Pons (tissue), 1 donor: ENCODE measurements around the gene TBC1D17.

Source experiments
- DNase-seq: peaks from one replicate; pipeline ENCODE4 v3.0.0-alpha.2; 2016; ENCODE audit warnings: low spot score

The TBC1D17 gene

DNA sequence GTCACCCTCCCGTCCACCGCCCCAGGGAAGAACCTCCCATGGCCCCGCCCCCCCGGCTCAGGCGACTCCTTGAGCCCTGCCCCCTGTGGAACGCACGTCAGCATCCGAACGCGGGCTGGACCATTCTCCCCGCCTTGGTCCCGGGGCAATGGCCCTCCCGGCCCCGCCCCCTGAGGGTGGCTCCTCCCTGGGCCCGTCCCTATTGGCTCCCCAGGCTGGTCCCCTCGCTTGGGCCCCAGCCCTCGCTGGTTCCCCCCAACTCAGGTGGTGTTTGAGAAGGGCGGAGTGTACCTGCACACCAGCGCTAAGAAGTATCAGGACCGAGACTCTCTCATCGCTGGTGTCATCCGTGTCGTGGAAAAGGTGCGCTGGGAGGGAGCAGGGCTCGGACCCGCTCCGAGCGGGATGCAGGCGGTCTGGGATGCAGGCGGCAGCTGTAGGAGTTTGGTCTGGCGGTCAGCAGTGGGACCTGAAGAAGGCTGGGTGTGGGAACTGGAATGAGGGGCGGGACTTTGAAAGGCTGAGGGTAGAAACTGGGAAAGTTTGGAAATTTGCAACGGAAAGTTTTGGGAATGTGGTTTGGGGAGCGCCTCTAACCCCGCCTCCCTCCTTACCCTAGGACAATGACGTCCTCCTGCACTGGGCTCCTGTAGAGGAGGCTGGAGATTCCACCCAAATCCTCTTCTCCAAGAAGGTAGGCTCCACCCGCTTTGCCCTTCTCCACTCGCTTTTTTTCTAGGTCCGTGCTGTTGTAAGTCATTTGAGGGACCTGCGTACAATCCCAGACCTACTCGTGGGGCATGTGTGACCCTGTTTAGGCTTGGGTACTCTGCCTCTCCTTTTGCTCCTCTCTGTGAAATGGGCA is 609 bp downstream of the TBC1D17 start:
- peak; percentile 96 for DNase-seq

GRCh38 chr19:49878744-49879070 is 1.2 kb downstream of the TBC1D17 start:
- DNase-seq, result no peak

- DNase-seq, result no peak
These were observed 1.9 kb downstream of the TBC1D17 start for GRCh38 chr19:49879243-49879963.

GRCh38 chr19:49880162-49880869 is 2.8 kb downstream of the TBC1D17 start:
- DNase-seq, result no peak

- DNase-seq, result no peak
These were observed 3.7 kb downstream of the TBC1D17 start for GRCh38 chr19:49881186-49881585.

- DNase-seq, result no peak
These were observed 4.3 kb downstream of the TBC1D17 start for GRCh38 chr19:49881672-49882394.

DNA sequence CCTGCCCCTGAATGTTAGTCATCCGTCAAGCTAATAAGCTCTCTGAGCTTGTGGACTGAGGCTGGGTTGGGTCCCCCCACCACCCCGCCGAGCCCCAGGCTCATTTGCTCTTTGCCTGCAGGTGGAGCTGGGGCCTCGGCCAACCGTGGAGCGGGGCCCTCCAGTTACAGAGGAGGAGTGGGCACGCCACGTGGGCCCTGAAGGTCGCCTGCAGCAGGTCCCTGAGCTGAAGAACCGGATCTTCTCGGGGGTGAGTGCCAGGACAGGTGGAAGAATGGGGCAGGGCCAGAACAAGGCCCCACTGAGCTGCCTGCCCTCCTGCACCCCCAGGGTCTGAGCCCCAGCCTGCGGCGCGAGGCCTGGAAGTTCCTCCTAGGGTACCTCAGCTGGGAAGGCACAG is 5.1 kb downstream of the TBC1D17 start:
- no peak for DNase-seq

GRCh38 chr19:49883094-49883493 is 5.6 kb downstream of the TBC1D17 start:
- DNase-seq, result no peak

DNA sequence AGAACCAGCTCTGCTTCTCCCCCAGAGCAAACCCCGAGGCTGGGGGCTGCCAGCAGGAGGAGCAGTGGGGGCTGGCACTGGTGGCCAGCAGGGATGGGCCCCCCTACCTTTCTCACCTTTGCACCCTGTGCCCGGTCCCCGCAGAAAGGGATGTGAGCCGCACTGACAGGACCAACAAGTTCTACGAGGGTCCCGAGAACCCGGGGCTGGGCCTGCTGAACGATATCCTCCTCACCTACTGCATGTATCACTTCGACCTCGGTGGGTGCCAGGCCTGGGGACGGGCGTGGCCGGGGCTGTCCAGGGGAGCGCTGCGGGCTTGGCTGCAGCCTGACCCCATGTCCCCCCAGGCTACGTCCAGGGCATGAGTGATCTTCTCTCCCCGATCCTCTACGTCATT is 6.6 kb downstream of the TBC1D17 start:
- DNase-seq, result no peak

- no peak for DNase-seq
These were observed 7.3 kb downstream of the TBC1D17 start for GRCh38 chr19:49884760-49885159.

DNA sequence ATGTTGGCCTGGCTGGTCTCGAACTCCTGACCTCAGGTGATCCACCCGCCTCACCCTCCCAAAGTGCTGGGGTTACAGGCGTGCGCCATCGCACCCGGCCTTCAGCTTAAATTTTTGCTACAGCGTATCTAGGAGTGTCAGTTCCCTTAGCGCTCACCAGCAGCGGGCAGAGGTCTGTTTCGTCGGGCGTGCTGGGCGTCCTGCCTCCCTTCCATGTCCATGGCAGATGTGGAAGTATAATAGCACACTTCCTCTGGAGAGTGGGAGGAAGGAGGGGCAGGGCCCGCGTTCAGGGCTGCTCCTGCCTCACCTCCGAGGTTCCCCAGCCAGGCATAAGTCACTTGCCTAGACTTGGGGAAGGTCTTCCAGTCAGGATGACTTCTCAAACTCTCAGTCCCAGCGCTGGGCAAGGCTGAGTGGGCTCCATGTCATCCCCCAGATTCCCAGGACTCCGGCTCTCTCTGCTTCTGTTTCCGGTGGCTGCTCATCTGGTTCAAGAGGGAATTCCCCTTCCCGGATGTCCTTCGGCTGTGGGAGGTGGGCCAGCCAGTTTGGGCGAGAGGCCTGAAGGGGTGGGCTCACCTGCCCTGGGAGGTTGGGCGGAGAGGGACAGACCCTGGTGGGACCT is 9.6 kb downstream of the TBC1D17 start:
- no peak for DNase-seq

DNA sequence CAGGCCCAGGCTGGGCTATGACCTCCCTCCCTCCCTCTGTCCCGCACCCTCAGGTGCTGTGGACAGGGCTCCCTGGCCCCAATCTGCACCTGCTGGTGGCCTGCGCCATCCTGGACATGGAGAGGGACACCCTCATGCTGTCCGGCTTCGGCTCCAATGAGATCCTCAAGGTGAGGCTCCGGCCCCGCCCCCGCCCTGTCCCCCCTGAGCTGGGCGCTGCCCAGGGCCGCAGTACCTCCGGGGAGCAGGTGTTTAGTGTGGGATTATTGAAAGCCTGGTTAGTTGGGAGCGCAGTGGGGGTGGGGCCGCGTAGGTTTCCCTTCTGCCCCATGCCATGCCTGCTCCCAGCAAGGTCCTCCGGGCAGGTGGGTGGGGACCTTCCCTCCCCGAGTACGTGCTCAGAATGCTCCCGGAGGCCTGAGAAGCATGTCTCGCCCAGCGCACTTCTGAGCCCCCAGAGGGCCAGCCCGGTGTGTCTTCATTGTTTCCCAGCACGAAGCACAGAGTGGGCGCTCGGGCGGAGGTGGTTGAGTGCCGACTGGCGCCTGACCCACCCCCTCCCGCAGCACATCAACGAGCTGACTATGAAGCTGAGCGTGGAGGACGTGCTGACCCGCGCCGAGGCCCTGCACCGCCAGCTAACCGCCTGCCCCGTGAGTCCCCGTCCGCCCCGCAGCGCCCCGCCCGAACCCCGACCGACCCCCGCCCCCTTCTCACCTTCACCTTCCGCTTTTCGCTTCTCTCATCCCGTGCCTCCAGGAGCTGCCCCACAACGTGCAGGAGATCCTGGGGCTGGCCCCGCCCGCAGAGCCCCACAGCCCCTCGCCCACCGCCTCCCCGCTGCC is 10.4 kb downstream of the TBC1D17 start:
- DNase-seq, result no peak

GRCh38 chr19:49888510-49888824 is 11.0 kb downstream of the TBC1D17 start:
- DNase-seq, result no peak

- no peak for DNase-seq
These were observed 11.7 kb downstream of the TBC1D17 start for GRCh38 chr19:49889038-49889686.

DNA sequence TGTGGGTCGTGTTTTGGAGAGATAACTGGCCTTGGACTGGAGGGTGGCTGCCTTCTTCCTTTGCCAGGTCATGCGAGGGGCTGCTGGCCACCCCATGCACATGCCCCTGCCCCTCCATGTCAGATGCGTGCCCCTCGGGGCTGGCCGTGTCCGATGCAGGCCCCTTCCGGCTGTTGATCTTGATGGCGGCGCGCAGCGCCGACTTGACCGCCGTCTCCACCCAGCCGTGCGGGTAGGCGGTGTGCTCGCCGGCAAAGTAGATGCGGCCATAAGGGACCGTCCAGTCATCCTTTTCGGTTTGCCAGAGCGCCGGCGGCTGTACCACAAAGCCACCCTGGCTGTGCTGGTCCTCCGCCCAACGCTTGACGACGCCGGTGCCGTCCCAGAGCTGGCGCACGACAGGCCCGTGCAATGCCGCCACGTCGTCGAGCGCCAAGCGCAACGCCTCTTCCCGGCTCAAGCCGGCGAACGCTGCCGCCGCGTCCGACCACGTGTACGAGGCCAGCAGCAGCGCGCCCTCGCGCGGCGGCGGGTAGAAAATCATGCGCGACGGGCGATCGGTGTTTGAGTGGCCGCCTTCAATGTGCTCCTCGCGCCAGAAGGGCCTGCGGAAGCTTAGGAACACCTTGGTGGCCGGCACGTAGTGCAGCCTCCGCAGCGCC is 12.3 kb downstream of the TBC1D17 start:
- DNase-seq, result peak; percentile 35

GRCh38 chr19:49890349-49891311 is 13.1 kb downstream of the TBC1D17 start:
- DNase-seq, result no peak

DNA sequence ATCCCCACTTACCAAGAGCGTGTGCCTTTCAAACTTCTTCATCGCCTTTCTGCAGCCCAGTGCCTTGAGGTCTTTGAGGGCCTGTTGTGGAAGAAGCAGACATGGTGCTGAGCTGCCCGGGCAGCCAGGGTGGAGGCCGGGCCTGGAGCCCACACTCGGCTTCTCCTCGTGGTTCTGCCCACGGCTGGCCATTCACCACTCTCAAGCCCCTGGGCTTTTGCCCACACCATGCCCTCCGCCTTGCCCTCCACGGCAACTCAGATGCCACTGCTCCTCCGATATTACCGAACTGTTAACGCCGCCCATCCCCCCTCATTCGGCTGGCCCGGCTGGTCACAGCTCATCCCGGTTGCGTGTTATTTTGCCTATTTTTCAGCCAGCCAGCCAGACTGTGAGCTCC is 13.9 kb downstream of the TBC1D17 start:
- DNase-seq, result no peak

DNA sequence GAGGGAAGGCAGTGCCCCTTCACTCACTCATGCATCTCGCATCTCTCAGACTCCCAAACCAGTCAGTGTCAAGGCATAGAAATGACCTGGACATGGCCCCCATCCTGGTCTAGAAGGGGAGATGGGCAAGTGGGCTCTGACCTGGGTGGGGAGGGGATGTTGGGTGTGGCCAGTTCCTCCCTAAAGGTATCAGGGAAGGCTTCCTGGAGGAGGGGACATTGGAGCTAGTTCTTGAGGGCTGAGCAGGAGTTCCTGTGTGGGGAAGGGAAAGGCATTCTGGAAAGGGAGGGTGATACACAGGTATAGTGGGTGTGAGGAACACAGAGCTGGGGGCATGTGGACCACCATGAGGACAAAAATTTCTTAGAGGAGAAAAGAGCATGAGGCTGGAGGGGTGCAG is 15.2 kb downstream of the TBC1D17 start:
- DNase-seq, result no peak
